Activated CD8-positive, alpha-beta memory T cell treated with anti-CD3 and anti-CD28 coated beads, Interleukin-2, amount 50 U/mL, for 48 hours (primary cell): ENCODE measurements around the gene COL13A1.

Experiments
- DNase-seq: peaks from one replicate; pipeline ENCODE4 v3.0.0-alpha.2; 2020

COL13A1 gene

GRCh38 chr10:69893271-69893900 is 91.7 kb downstream of the COL13A1 start:
- DNase-seq, result no peak

GRCh38 chr10:69894156-69894555 is 92.5 kb downstream of the COL13A1 start:
- DNase-seq, result no peak

GRCh38 chr10:69895759-69896158 is 94.1 kb downstream of the COL13A1 start:
- DNase-seq, result no peak

- no peak for DNase-seq
These were observed 95.0 kb downstream of the COL13A1 start for GRCh38 chr10:69896606-69897231.

- no peak for DNase-seq
These were observed 95.7 kb downstream of the COL13A1 start for GRCh38 chr10:69897432-69897831.

- DNase-seq, result no peak
These were observed 96.3 kb downstream of the COL13A1 start for GRCh38 chr10:69897999-69898398.

GRCh38 chr10:69898524-69898923 is 96.8 kb downstream of the COL13A1 start:
- DNase-seq, result no peak

- DNase-seq, result no peak
These were observed 97.2 kb downstream of the COL13A1 start for GRCh38 chr10:69898941-69899340.

- no peak for DNase-seq
These were observed 98.3 kb downstream of the COL13A1 start for GRCh38 chr10:69899727-69900595.

- no peak for DNase-seq
These were observed 99.3 kb downstream of the COL13A1 start for GRCh38 chr10:69901022-69901421.

- no peak for DNase-seq
These were observed 100.2 kb downstream of the COL13A1 start for GRCh38 chr10:69901628-69902505.

GRCh38 chr10:69902835-69903535 is 101.3 kb downstream of the COL13A1 start:
- no peak for DNase-seq

- DNase-seq, result no peak
These were observed 102.8 kb downstream of the COL13A1 start for GRCh38 chr10:69904533-69904932.

GRCh38 chr10:69906425-69906824 is 104.7 kb downstream of the COL13A1 start:
- no peak for DNase-seq

- DNase-seq, result no peak
These were observed 105.8 kb downstream of the COL13A1 start for GRCh38 chr10:69907517-69907916.

- DNase-seq, result no peak
These were observed 106.4 kb downstream of the COL13A1 start for GRCh38 chr10:69908124-69908523.

GRCh38 chr10:69910561-69910960 is 108.9 kb downstream of the COL13A1 start:
- no peak for DNase-seq

- no peak for DNase-seq
These were observed 110.2 kb downstream of the COL13A1 start for GRCh38 chr10:69911613-69912528.

GRCh38 chr10:69912589-69912988 is 110.9 kb downstream of the COL13A1 start:
- no peak for DNase-seq

- DNase-seq, result no peak
These were observed 112.1 kb downstream of the COL13A1 start for GRCh38 chr10:69913606-69914382.
